HL-60 (cell line): ENCODE measurements around the gene SH3GL2.

Source experiments
- DNase-seq, 2 experiments: peaks; one replicate each; pipeline ENCODE4 v3.0.0-alpha.2; 2010 to 2020; ENCODE audit warnings: low read depth in 1 of 2, low spot score in 1 of 2
- H3K27ac ChIP-seq: fragments of 250-450 bp; sonication (Bioruptor Pico); replicated peaks from 2 replicates; pipeline ENCODE4 v1.5.1; 2020; ENCODE audit warnings: mild to moderate bottlenecking, moderate library complexity
- H3K27me3 ChIP-seq: fragments of 250-450 bp; sonication (Bioruptor Pico); 2 replicates; pipeline ENCODE4 v1.5.1; 2021; ENCODE audit warnings: mild to moderate bottlenecking, moderate library complexity; ENCODE audit not compliant: insufficient read depth, poor library complexity, severe bottlenecking
- H3K4me3 ChIP-seq: replicated peaks from 2 replicates; pipeline ENCODE4 v1.5.1; 2011; ENCODE audit warnings: mild to moderate bottlenecking, control low read depth, low read length; ENCODE audit not compliant: insufficient read depth
- GABPA ChIP-seq: IDR thresholded peaks from 2 replicates; pipeline ENCODE4 v1.6.1; 2012; ENCODE audit warnings: low read depth
- POLR2AphosphoS5 ChIP-seq: IDR thresholded peaks from 2 replicates; pipeline ENCODE4 v1.6.1; 2012; ENCODE audit warnings: low read depth
- SPI1 ChIP-seq: IDR thresholded peaks from 2 replicates; pipeline ENCODE4 v1.6.1; 2012; ENCODE audit warnings: low read depth, mild to moderate bottlenecking, borderline replicate concordance
- TF ChIP-seq, protein P1 (sequence below): IDR thresholded peaks from 2 replicates; pipeline ENCODE4 v1.6.1; 2012; ENCODE audit warnings: low read depth; ENCODE audit not compliant: insufficient replicate concordance
- TF ChIP-seq, protein P2 (sequence below): IDR thresholded peaks from one replicate; pipeline ENCODE4 v1.5.1; 2011; ENCODE audit warnings: low read length, control low read depth, inconsistent platforms; ENCODE audit not compliant: insufficient read depth

Gene SH3GL2

GRCh38 chr9:17556255-17556654, 22.6 kb upstream of the SH3GL2 start:
- TF ChIP-seq, protein P1, sequence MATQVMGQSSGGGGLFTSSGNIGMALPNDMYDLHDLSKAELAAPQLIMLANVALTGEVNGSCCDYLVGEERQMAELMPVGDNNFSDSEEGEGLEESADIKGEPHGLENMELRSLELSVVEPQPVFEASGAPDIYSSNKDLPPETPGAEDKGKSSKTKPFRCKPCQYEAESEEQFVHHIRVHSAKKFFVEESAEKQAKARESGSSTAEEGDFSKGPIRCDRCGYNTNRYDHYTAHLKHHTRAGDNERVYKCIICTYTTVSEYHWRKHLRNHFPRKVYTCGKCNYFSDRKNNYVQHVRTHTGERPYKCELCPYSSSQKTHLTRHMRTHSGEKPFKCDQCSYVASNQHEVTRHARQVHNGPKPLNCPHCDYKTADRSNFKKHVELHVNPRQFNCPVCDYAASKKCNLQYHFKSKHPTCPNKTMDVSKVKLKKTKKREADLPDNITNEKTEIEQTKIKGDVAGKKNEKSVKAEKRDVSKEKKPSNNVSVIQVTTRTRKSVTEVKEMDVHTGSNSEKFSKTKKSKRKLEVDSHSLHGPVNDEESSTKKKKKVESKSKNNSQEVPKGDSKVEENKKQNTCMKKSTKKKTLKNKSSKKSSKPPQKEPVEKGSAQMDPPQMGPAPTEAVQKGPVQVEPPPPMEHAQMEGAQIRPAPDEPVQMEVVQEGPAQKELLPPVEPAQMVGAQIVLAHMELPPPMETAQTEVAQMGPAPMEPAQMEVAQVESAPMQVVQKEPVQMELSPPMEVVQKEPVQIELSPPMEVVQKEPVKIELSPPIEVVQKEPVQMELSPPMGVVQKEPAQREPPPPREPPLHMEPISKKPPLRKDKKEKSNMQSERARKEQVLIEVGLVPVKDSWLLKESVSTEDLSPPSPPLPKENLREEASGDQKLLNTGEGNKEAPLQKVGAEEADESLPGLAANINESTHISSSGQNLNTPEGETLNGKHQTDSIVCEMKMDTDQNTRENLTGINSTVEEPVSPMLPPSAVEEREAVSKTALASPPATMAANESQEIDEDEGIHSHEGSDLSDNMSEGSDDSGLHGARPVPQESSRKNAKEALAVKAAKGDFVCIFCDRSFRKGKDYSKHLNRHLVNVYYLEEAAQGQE, result no peak
- TF ChIP-seq, protein P2, sequence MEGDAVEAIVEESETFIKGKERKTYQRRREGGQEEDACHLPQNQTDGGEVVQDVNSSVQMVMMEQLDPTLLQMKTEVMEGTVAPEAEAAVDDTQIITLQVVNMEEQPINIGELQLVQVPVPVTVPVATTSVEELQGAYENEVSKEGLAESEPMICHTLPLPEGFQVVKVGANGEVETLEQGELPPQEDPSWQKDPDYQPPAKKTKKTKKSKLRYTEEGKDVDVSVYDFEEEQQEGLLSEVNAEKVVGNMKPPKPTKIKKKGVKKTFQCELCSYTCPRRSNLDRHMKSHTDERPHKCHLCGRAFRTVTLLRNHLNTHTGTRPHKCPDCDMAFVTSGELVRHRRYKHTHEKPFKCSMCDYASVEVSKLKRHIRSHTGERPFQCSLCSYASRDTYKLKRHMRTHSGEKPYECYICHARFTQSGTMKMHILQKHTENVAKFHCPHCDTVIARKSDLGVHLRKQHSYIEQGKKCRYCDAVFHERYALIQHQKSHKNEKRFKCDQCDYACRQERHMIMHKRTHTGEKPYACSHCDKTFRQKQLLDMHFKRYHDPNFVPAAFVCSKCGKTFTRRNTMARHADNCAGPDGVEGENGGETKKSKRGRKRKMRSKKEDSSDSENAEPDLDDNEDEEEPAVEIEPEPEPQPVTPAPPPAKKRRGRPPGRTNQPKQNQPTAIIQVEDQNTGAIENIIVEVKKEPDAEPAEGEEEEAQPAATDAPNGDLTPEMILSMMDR, result no peak
- TF ChIP-seq POLR2AphosphoS5 (no peak), SPI1 (no peak), GABPA (no peak)
- DNase-seq, result no peak
- Histone ChIP-seq H3K27ac (no peak overlapping the region), H3K4me3 (no peak overlapping the region), H3K27me3 (no peaks in the 10 kb centered on the region)

- Histone ChIP-seq H3K27ac (no peak overlapping the region), H3K4me3 (no peak overlapping the region), H3K27me3 (no peaks in the 10 kb centered on the region)
- TF ChIP-seq, protein P1, result no peak
- TF ChIP-seq POLR2AphosphoS5 (no peak), GABPA (no peak), SPI1 (no peak)
- TF ChIP-seq, protein P2, result no peak
- no peak for DNase-seq
Measured at GRCh38 chr9:17556935-17557334, 21.9 kb upstream of the SH3GL2 start.

- Histone ChIP-seq H3K27ac (no peak overlapping the region), H3K27me3 (no peaks in the 10 kb centered on the region), H3K4me3 (no peak overlapping the region)
- no peak for DNase-seq
- TF ChIP-seq SPI1 (no peak), POLR2AphosphoS5 (no peak), GABPA (no peak)
- TF ChIP-seq, protein P2, result no peak
- TF ChIP-seq, protein P1, result no peak
Measured at GRCh38 chr9:17571825-17572224, 7.0 kb upstream of the SH3GL2 start.
